HT-29 (cell line): Measurements from ENCODE around the gene PROB1. TPM values are rescaled to one million over a fixed set of nuclear protein-coding genes. Genes with fewer than 3 reads are reported as not detected.
A peak's percentile ranks its signal among the peaks of the same experiment; 100 is the strongest.
"Not testable (repeated sequence)": the region's sequence is repeated elsewhere in the genome, so short reads cannot be mapped to it uniquely, and the experiment has no call there.

Source experiments
- DNase-seq: peaks from one replicate; pipeline ENCODE4 v3.0.0-alpha.2; 2015; ENCODE audit warnings: low spot score
- total RNA-seq: library from RNA; depleted of rRNA; stranded (reverse); fragments of >200 nt; shearing (Covaris generic); gene quantifications from 2 replicates; pipeline ENCODE4 v1.2.3, GENCODE V29; 2014

PROB1 gene
- total RNA-seq, 1 experiment from 2014 or later = 2.0 TPM

- no peak for DNase-seq
Measured at GRCh38 chr5:139392324-139392677, 2.6 kb downstream of the PROB1 start.

- peak; percentile 67 for DNase-seq
Measured at GRCh38 chr5:139391570-139392323, 3.2 kb downstream of the PROB1 start.

- DNase-seq = no peak
Measured at GRCh38 chr5:139390639-139391569, 4.0 kb downstream of the PROB1 start.

- no peak for DNase-seq
Measured at GRCh38 chr5:139389701-139390638, 4.9 kb downstream of the PROB1 start, which contains the start of gene MZB1. TSS of gene MZB1 (minus strand) at chr5:139389913. CDS start at chr5:139389856, 57 bp downstream.

- DNase-seq = peak; percentile 75
Measured at GRCh38 chr5:139388198-139388821, 6.6 kb downstream of the PROB1 start.

- no peak for DNase-seq
Measured at GRCh38 chr5:139387611-139388197, 7.2 kb downstream of the PROB1 start.

GRCh38 chr5:139386956-139387355 lies 7.9 kb downstream of the PROB1 start:
- not testable (repeated sequence) for DNase-seq

GRCh38 chr5:139386050-139386438 lies 8.9 kb downstream of the PROB1 start:
- DNase-seq = no peak

GRCh38 chr5:139385061-139386049 lies 9.5 kb downstream of the PROB1 start:
- peak; percentile 50 for DNase-seq

- DNase-seq = no peak
Measured at GRCh38 chr5:139384591-139385051, 10.3 kb downstream of the PROB1 start.

- no peak for DNase-seq
Measured at GRCh38 chr5:139383993-139384590, 10.8 kb downstream of the PROB1 start.

- peak; percentile 61 for DNase-seq
Measured at GRCh38 chr5:139383275-139383992, 11.5 kb downstream of the PROB1 start, which contains the start of gene SLC23A1. TSS of gene SLC23A1 (minus strand) at chr5:139383297. CDS start at chr5:139383253, 44 bp downstream.

- no peak for DNase-seq
Measured at GRCh38 chr5:139382807-139383206, 12.1 kb downstream of the PROB1 start.

- DNase-seq = no peak
Measured at GRCh38 chr5:139381837-139382761, 12.8 kb downstream of the PROB1 start.

- DNase-seq = no peak
Measured at GRCh38 chr5:139379626-139380449, 15.1 kb downstream of the PROB1 start.

- DNase-seq = peak; percentile 77
Measured at GRCh38 chr5:139378941-139379361, 16.0 kb downstream of the PROB1 start.
